GM10847 (cell line): ENCODE data around the gene RANBP1.

Experiments
- POLR2A ChIP-seq: IDR thresholded peaks from 2 replicates; pipeline ENCODE4 v1.6.1; 2011; ENCODE audit not compliant: insufficient read length; ENCODE audit errors: extremely low read depth

RANBP1 gene

DNA sequence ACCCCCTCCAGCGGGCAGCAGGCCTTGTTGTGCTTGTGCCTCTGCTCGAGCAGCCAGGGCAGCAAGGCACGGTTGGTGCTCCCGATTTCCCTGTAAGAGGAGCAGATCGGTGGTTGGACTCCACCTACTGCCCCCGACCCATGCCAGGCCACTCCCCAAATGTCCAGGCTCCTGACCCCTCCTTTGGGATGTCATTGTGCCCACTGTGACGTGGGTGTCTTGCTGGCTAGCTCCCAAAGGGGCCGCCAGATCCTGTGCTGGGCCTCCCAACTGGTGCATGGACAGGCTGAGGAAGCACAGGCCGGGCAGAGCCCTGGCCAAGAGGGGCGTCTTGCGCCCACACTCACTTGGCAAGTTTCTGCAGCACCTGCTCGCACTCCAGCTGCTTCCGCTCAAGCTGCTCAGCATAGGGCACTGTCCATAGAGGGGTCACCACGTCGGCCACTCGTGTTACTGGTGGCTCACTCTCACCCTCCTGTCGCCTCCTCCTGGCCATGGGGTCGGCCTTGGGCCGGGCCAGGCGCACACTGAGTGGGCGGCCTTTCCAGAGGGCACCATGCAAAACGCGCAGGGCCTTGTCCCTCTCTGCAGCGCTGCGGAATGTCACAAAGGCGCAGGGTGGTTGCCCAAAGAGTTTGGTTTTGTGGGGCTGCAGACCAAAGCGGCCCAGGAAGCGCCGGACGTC, at the start of gene RANBP1:
Gene RANBP1 (plus strand): TSS at position 414 of the 685 bp plus-strand sequence. CDS start 81 bp downstream, at position 495.
- TF ChIP-seq POLR2A = no peak

DNA sequence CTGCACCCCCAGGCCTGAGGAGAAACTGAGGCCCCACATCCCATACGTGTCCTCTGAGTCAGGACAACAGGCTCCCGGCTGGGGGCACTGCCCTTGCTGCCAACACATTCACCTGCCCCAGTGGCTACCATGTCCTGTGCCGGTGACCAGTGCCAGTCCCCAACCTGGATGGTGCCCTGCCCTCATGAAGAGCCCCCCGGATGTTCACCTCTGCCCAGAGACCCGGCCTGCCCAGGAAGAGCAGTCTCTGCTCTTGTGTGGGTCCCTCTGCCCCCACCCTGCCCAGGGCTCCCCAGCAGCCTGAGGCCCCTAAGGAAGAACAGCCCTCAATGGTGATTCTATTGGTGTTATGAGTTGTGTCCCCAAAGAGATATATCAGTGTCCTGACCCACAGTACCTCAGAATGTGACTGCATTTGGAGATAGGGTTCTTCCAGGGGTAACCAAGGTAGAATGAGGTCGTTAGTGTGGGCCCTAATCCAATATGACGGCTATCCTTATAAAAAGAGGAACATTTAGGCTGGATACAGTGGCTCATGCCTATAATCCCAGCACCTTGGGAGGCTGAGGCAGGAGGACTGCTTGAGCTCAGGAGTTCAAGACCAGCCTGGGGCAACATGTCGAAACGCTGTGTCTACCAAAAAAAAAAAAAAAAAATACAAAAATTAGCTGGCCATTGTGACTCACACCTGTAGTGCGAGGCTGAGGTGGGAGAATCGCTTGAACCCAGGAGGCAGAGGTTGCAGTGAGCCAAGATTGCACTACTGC, 49.1 kb upstream of the RANBP1 start:
- no peak for TF ChIP-seq POLR2A

DNA sequence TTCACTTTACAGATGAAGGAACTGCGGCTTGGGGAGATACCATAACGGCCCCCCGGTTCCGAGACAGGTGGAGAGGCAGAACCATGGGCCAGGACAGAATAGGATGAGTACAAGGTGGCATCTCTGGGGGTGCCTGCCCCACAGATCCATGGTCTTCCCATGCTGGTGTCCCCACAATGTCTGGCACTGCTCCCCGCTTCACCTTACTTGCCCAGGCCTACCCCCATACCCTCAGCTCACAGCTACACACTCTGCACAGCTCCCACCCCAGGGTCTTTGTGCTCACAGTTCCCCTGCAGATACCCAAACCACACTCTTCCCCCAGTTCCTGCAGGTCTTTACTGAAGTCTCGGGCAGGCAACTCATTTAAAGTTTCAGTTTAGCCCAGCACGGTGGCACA, 47.3 kb upstream of the RANBP1 start:
- no peak for TF ChIP-seq POLR2A

DNA sequence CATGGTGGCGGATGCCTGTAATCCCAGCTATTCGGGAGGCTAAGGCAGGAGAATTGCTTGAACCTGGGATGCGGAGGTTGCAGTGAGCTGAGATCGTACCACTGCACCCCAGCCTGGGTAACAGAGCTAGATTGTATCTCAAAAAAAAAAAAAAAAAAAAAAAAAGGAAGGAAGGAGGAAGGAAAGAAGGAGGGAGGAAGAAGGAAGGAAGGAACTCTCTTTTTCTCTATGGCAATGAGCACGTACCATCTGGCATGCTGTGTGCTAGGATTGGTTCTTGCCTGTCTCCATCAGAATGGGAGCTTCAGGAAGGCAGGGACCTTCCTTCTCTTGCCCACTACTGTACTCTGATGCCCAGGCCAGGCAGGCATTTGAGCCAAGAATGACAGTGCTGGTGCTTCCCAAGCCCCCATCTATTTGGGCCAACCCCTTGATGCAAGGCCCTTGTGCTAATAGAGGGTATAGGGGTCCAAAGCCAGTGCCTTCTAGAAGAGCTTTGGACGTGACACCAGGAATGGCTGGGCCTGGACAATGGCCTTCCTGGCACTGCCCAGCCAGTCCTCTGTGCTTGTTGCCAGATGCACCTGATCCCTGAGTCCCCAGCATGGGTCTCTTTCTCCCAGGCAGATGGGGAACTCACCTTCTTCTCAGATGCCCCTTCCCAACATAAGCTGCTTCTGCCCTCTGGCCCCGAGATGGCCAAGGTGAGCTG, 46.4 kb upstream of the RANBP1 start:
- TF ChIP-seq POLR2A = no peak

DNA sequence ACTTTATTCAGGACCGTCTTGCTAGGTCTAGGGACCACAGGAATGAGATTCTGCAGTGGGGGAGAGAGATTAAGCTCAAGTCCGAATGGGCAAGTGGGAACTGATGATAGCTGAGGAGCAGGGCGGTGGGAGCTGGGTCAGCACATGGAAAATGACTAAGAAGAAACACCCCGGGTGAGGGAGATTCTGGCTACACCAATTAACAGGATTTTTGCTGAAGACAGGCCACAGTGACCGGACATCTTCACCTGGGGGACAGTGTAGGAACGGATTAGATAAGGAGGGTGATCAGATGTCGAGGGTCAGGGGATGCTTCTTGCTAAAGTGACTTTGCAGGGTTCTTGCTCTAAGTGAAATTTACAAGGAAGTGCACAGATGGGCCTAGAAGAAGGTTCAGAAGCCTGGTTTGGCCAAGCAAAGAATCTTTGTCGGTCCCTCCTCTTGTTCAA, 44.4 kb upstream of the RANBP1 start:
- TF ChIP-seq POLR2A = no peak

DNA sequence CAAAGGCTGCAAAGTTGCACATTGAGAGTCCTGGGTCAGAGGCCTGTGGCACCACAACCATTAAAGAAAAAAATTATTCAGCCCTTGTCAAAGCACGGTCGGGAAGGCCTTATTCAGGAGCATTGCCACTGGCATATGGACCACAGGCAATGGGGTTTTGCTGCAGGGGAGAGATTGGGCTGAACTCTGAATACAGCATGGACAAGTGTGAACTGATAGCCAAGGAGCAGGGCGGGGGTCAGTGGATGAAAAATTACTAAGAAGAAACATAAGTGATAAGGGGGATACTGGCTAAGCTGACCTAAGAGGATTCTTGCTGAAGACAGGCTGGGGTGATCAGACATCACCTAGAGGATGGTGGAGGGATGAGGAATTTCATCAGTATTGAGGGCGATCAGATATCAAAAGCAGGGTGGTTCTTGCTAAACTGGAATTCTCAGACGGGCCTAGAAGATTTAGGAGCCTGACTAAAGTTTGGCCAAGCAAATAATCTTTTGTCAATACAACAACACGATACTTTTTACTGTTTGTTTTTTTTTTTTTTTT, 39.2 kb upstream of the RANBP1 start:
- TF ChIP-seq POLR2A = no peak

DNA sequence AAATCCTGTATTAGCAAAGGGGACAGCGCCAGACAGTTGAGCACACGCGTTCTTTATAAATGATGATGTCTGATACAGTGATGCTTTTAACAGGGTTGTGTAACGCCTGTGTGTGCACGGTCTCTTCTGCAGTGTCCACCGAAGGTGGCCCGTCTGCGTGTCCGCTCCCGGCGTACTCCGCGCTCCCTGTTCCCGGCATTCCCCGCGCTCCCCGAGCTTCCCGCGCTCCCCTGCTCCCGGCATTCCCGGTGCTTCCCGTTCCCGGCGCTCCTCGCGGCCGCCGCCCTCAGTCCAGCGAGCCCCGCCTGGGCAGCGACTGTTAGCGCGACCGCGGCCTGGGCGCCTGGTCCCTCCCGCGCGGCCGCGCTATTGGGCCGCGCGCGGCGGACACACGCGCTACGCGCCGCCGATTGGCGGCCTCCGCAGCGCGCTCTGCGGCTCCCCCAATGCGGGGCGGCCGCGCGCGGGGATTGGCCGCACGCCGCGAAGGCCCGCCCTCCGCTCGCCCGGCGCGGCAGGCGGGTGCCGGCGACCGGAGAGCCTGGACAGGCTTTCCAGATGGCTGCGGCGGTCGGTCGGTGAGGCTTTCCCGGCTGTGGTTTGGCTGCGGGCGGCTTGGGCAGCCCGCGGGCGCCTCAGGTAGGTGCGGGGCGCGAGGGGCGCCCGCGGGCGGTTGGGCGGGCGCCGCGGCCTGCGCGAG, 36.0 kb upstream of the RANBP1 start, which contains the start of gene DGCR8:
Gene DGCR8 (plus strand): TSS at position 497 of the 700 bp plus-strand sequence. CDS start 5,723 bp downstream, outside the sequence.
- peak; percentile 58 for TF ChIP-seq POLR2A

DNA sequence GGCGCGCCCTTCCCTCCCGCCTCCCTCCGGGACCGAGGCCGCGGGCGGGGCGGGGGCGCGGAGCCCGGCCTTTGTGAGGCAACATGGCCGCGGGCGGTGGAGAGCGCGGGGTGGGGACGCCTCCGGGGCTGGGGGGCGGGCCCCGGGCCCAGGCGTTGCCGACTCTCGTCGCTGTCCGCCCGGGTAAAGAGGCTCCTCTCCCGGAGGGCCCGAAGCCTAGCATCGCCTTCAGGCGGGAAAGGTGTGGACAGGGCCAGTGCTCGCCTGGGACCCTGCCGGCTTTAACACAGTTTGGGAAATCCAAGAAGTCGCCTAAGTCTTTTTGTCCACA, 35.5 kb upstream of the RANBP1 start:
- no peak for TF ChIP-seq POLR2A

DNA sequence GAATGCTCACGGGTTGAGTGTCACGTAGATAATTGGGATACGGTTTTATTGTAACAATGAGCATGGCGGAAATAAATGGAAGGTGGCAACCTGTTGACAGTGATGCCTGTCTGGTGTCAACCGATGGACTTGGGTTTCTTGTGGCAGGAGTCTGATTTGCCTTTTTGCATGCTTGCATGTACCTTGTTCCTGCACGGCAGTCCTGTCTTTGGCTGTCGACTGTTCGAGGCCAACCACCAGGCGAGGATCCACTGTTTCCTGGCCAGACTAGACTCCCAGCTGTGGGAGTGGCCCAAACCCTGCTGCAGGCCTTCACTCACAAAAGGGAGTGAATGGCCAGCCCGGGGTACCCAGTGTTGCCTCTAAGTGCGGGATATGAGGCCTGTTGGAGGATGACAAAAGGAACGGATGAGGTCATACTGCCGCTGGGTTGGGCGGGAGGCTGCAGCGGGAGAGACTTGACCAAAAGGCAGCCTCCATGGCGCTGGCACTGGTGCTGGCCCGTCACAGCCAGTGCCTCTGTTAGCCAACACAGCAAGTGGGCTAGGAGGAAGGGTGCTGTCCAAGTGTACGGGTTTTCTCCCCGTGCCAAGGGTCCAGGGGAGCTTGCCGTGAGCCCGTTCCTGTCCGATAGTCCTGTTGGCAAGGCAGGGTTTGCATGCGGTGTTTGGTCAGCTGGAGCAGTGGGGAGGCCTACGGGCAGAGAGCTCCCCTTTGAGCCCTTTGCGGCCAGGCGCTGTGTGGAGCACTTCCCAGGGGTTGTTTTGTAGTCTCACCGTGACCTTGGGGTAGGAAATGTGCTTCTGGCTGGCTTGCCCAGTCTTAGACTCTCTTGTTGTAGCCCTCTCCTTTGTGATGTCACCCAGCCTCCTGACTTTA, 34.9 kb upstream of the RANBP1 start:
- TF ChIP-seq POLR2A = no peak

DNA sequence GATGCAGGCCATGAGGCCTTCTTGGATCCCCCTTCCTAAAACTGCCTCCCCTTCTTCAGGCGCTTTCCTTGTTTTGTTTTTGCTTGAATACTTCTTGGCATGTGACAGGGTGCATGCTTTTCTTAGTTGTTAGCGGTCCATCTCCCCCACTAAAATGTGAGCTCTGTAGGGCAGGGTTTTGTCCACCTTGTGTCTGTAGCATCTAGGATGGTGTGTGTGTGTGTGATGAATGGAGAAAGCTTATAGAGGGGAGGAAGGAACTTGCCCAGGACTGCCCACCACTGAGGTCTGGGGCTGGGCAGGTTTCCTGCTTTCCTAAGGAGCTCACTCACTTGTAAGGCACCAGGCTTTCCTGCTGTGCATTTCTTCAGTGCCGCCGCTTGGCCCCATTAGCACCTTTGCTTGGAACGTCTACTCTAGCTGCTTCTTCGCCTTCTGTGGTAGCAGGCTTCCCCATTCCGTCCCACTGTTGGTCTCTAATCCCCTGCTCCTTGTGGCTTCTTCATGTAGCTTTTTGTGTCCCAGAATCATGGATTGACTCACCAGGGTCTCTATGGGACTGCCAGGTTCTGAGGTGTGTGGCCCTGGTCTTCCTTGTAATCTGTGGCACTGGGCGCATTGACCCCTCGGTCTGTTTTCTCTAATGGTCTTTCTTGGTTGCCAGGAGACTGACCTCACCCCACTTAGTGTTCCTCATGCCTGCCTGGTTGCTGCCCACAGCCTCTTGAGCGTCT, 32.6 kb upstream of the RANBP1 start:
- no peak for TF ChIP-seq POLR2A

DNA sequence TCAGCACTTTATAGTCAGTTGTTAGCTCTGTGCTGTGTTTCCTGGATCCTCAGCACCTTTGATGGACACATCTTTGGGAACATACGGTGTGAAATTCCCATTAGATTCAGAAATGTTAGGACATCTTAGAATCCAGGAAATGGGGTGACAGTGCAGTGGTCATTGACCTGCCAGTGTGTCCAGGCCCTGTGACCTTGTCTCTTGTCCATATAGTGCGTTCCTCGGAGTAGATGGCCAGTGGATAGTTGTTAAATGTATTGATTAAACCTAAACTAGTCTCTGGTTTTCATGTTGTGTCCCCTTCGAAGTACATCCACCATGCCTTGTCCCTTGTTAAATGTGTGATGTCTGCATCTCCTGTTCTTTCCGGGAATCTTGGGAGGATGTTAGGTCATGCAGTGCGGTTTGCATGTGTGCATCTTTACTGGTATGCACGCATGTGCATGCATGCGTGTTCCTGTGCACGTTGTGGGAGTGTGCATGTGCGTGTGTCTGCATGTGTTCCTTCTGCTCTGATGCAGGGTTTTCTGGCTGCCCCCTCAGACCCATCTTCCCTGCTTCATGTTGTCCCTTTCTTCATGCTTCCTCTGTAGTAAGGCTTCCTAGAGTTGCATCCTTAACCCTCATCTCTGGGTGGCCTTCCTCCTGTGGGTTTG, 31.9 kb upstream of the RANBP1 start:
- no peak for TF ChIP-seq POLR2A

DNA sequence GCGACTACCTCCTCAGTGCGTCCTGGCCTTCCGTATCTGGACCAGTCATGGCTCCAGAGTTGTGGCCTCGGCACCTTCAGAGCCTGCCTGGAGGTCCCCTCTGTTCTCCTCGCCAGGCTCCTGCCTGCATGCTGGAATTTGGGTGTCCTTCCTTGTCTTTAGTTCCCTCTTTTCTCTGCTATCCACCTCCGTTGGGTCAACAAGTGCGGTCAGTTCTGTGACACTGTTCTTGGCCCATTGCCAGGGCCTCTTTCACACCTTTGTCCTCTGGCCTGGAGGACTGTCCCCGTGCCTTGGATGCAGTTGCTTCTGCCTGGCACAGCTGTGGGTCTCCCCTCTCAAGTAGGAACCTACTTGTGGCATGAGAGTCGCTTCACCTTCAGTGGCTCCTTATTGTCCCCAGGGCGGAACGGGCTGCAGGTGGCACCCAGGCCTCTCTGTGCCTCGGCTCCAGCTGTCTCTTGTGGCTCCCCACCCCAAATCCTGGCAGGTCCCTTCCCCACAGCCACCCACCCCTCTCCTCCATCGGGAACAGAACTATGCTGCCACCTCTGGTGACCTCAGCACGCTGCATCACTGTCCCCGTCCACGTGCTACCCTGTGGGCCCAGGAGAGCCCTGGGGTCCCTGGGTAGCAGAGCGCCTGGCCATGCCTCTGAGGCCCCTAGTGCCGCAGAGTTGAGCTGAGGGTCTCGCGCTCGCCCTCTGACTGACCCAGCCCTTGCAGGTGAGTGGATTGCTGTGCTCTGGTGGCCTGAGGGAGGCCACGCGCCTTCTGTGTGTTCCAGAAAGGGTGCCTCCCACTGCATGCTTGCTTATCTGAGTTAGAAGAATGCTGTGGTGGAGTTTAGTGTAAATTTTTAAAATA, 31.1 kb upstream of the RANBP1 start:
- TF ChIP-seq POLR2A = no peak
